ENCODE results near the gene CEP131.

CEP131 gene

DNA sequence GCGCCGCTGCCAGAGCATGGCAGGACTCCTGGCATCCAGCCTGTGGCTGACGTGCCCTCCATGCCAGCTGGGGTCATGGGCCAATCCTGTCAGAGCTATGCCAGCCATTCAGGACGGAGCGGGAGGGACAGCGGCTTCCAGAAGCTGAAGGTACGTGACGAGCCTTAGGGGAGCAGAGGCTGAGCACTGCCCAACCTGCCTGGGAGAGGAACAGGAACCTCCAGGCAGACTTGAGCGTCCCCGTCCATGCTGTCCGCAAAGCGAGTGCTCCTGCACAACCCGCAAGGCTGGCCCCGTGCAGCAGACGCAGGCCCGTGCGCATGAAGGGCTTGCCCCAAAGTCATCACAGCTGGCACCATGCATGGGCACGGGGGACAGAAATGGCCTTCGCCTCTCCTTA, 37.9 kb upstream of the CEP131 start (continued):
- no peak for TF ChIP-seq ZNF394 (tag by site-specific recombination; IDR thresholded peaks at IDR 0.05; ENCODE audit: borderline replicate concordance)
- no peak for TF ChIP-seq ZNF416 (tag by site-specific recombination; IDR thresholded peaks at IDR 0.05)
- TF ChIP-seq HOXA7 (CRISPR knock-in tag; IDR thresholded peaks at IDR 0.05; ENCODE audit: borderline replicate concordance): no peak

DNA sequence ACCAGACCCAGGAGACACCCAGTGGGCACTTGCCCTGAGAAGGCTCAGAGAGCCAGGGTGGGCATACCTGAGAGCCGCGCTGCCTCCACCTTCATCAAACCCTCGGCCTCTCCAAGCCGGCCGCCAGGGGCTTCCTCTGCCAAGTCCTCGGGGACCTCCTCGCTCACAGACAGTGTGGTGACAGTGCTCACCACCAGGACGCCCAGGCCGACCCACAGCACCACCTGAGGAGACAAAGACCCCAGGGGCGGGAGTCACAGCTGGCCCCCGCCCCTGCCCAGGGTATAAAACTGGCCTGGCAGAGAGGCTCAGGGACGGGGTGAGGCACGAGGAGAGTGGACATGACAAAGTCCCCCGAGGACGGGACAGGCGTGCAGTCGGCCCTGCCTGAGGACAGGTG, 37.4 kb upstream of the CEP131 start:
- no peaks in the 10 kb centered on the region for H3K9me3 ChIP-seq (ENCODE audit: control insufficient read depth, insufficient read depth, low read depth, low read length)
- H3K27ac ChIP-seq (ENCODE audit: extremely low read depth, low read depth, low read length): no peak overlapping the region
- POLR2A ChIA-PET: interaction anchor here (0.9 kb wide), 1 partner anchor 9 kb away, joined by 4 read pairs; no protein-coding TSS in a partner anchor
- H3K4me3 ChIP-seq (ENCODE audit: low read depth, low read length): no peak overlapping the region
- no peak for TF ChIP-seq GLIS2 (tag by site-specific recombination; IDR thresholded peaks at IDR 0.05)
- TF ChIP-seq GLI2 (tag by site-specific recombination; IDR thresholded peaks at IDR 0.05; ENCODE audit: borderline replicate concordance, low read depth): no peak
- no peak for TF ChIP-seq MEIS1 (CRISPR knock-in tag; IDR thresholded peaks at IDR 0.05; ENCODE audit: borderline replicate concordance)
- no peak for TF ChIP-seq SCRT2 (tag by site-specific recombination; IDR thresholded peaks at IDR 0.05)
- no peak for TF ChIP-seq ZNF548 (tag by site-specific recombination; IDR thresholded peaks at IDR 0.05)
- TF ChIP-seq GFI1B (tag by site-specific recombination; IDR thresholded peaks at IDR 0.05): no peak
- no peak for TF ChIP-seq ZNF23 (tag by site-specific recombination; IDR thresholded peaks at IDR 0.05; ENCODE audit: borderline replicate concordance)
- TF ChIP-seq, protein P1, sequence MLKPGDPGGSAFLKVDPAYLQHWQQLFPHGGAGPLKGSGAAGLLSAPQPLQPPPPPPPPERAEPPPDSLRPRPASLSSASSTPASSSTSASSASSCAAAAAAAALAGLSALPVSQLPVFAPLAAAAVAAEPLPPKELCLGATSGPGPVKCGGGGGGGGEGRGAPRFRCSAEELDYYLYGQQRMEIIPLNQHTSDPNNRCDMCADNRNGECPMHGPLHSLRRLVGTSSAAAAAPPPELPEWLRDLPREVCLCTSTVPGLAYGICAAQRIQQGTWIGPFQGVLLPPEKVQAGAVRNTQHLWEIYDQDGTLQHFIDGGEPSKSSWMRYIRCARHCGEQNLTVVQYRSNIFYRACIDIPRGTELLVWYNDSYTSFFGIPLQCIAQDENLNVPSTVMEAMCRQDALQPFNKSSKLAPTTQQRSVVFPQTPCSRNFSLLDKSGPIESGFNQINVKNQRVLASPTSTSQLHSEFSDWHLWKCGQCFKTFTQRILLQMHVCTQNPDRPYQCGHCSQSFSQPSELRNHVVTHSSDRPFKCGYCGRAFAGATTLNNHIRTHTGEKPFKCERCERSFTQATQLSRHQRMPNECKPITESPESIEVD (tag by site-specific recombination; IDR thresholded peaks at IDR 0.05): no peak
- no peak for TF ChIP-seq RBAK (tag by site-specific recombination; IDR thresholded peaks at IDR 0.05)
- no peak for TF ChIP-seq ZSCAN23 (tag by site-specific recombination; IDR thresholded peaks at IDR 0.05)
- TF ChIP-seq MZF1 (tag by site-specific recombination; IDR thresholded peaks at IDR 0.05; ENCODE audit: borderline replicate concordance): no peak
- TF ChIP-seq ZNF768 (tag by site-specific recombination; IDR thresholded peaks at IDR 0.05): no peak
- TF ChIP-seq, protein P2, sequence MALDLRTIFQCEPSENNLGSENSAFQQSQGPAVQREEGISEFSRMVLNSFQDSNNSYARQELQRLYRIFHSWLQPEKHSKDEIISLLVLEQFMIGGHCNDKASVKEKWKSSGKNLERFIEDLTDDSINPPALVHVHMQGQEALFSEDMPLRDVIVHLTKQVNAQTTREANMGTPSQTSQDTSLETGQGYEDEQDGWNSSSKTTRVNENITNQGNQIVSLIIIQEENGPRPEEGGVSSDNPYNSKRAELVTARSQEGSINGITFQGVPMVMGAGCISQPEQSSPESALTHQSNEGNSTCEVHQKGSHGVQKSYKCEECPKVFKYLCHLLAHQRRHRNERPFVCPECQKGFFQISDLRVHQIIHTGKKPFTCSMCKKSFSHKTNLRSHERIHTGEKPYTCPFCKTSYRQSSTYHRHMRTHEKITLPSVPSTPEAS (tag by site-specific recombination; IDR thresholded peaks at IDR 0.05): no peak
- TF ChIP-seq ZNF16 (tag by site-specific recombination; IDR thresholded peaks at IDR 0.05; ENCODE audit: low read depth): no peak
- no peak for TF ChIP-seq ZNF707 (tag by site-specific recombination; IDR thresholded peaks at IDR 0.05)
- no peak for TF ChIP-seq ZNF133 (tag by site-specific recombination; IDR thresholded peaks at IDR 0.05)
- TF ChIP-seq ZNF677 (tag by site-specific recombination; IDR thresholded peaks at IDR 0.05): no peak
- TF ChIP-seq, protein P3, sequence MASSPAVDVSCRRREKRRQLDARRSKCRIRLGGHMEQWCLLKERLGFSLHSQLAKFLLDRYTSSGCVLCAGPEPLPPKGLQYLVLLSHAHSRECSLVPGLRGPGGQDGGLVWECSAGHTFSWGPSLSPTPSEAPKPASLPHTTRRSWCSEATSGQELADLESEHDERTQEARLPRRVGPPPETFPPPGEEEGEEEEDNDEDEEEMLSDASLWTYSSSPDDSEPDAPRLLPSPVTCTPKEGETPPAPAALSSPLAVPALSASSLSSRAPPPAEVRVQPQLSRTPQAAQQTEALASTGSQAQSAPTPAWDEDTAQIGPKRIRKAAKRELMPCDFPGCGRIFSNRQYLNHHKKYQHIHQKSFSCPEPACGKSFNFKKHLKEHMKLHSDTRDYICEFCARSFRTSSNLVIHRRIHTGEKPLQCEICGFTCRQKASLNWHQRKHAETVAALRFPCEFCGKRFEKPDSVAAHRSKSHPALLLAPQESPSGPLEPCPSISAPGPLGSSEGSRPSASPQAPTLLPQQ (tag by site-specific recombination; IDR thresholded peaks at IDR 0.05): no peak
- no peak for TF ChIP-seq ZNF155 (tag by site-specific recombination; IDR thresholded peaks at IDR 0.05)
- TF ChIP-seq ZFP37 (tag by site-specific recombination; IDR thresholded peaks at IDR 0.05): no peak
- peaks cover 2% of the 10 kb centered on the region; the same call in 1 of the 2 replicates for H3K4me1 ChIP-seq (ENCODE audit: control insufficient read depth, insufficient read depth, low read length)
- CTCF ChIA-PET: no interaction called here
- peaks cover 0 to 78% of the 10 kb centered on the region in 2 experiments; a peak in 2 of 3 replicates for H3K36me3 ChIP-seq (ENCODE audit: control insufficient read depth in 2 of 2, insufficient read depth in 1 of 2, low read length in 2 of 2)
